A549 (cell line): ENCODE measurements around the gene RHOXF1. TPM values are rescaled to one million over a fixed set of nuclear protein-coding genes. Genes with fewer than 3 reads are reported as not detected.

Experiments used
- polyA plus RNA-seq, 4 experiments: library from polyadenylated mRNA; depleted of rRNA in 3 of 4; stranded (reverse); fragments of >200 nt; fragmentation: RNase III in 1 of 4; extraction: RNeasy Plus Mini Kit Qiagen cat#74134 plus additional on column Dnase treatment in 1 of 4; gene quantifications; 2 replicates in 3 of 4; 3 replicates in 1 of 4; pipeline ENCODE4 v1.2.3, GENCODE V29; 2011 to 2017

Gene RHOXF1
- polyA plus RNA-seq, 2 of the 4 experiments (the other 2 are of a cell fraction) = 0.10 TPM; not detected in 1

Other genes starting within 250 kb of the RHOXF1 start
- gene RNF113A, start 244.2 kb downstream of the RHOXF1 start, polyA plus RNA-seq (2011; rRNA removed) = 16.5 and 18.5 TPM in 2 replicates
- gene RNF113A, start 244.2 kb downstream of the RHOXF1 start, polyA plus RNA-seq (2017; fragmentation: RNase III; extraction: RNeasy Plus Mini Kit Qiagen cat#74134 plus additional on column Dnase treatment) = 17.8 to 18.6 TPM (median 18.4 TPM) in 3 replicates
- gene NDUFA1, start 244.1 kb downstream of the RHOXF1 start, polyA plus RNA-seq (2011; rRNA removed) = 249 and 435 TPM in 2 replicates
- gene NDUFA1, start 244.1 kb downstream of the RHOXF1 start, polyA plus RNA-seq (2017; fragmentation: RNase III; extraction: RNeasy Plus Mini Kit Qiagen cat#74134 plus additional on column Dnase treatment) = 432 to 469 TPM (median 449 TPM) in 3 replicates
- 0.09 TPM in 1 of 2 replicates, not detected in the other for gene AKAP14, start 220.0 kb downstream of the RHOXF1 start, polyA plus RNA-seq (2011; rRNA removed)
- not detected in 3 replicates for gene AKAP14, start 220.0 kb downstream of the RHOXF1 start, polyA plus RNA-seq (2017; fragmentation: RNase III; extraction: RNeasy Plus Mini Kit Qiagen cat#74134 plus additional on column Dnase treatment)
- gene NKAP, start 172.2 kb downstream of the RHOXF1 start, polyA plus RNA-seq (2011; rRNA removed) = 7.7 and 16.9 TPM in 2 replicates
- gene NKAP, start 172.2 kb downstream of the RHOXF1 start, polyA plus RNA-seq (2017; fragmentation: RNase III; extraction: RNeasy Plus Mini Kit Qiagen cat#74134 plus additional on column Dnase treatment) = 5.9 to 6.6 TPM (median 6.3 TPM) in 3 replicates
- not detected in 2 replicates for gene RHOXF2B, start 38.2 kb downstream of the RHOXF1 start, polyA plus RNA-seq (2011; rRNA removed)
- not detected in 3 replicates for gene RHOXF2B, start 38.2 kb downstream of the RHOXF1 start, polyA plus RNA-seq (2017; fragmentation: RNase III; extraction: RNeasy Plus Mini Kit Qiagen cat#74134 plus additional on column Dnase treatment)
- not detected in 2 replicates for gene RHOXF2, start 42.7 kb upstream of the RHOXF1 start, polyA plus RNA-seq (2011; rRNA removed)
- gene RHOXF2, start 42.7 kb upstream of the RHOXF1 start, polyA plus RNA-seq (2017; fragmentation: RNase III; extraction: RNeasy Plus Mini Kit Qiagen cat#74134 plus additional on column Dnase treatment) = not detected in 3 replicates
- gene ZBTB33, start 134.9 kb upstream of the RHOXF1 start, polyA plus RNA-seq (2011; rRNA removed) = 12.3 and 15.6 TPM in 2 replicates
- 12.8 to 14.6 TPM (median 14.3 TPM) in 3 replicates for gene ZBTB33, start 134.9 kb upstream of the RHOXF1 start, polyA plus RNA-seq (2017; fragmentation: RNase III; extraction: RNeasy Plus Mini Kit Qiagen cat#74134 plus additional on column Dnase treatment)
- gene TMEM255A, start 195.5 kb upstream of the RHOXF1 start, polyA plus RNA-seq (2011; rRNA removed) = 0.03 and 0.16 TPM in 2 replicates
- 0.03 TPM in 1 of 3 replicates, not detected in the others for gene TMEM255A, start 195.5 kb upstream of the RHOXF1 start, polyA plus RNA-seq (2017; fragmentation: RNase III; extraction: RNeasy Plus Mini Kit Qiagen cat#74134 plus additional on column Dnase treatment)
- gene ATP1B4, start 246.2 kb upstream of the RHOXF1 start, polyA plus RNA-seq (2011; rRNA removed) = not detected in 2 replicates
- gene ATP1B4, start 246.2 kb upstream of the RHOXF1 start, polyA plus RNA-seq (2017; fragmentation: RNase III; extraction: RNeasy Plus Mini Kit Qiagen cat#74134 plus additional on column Dnase treatment) = not detected in 3 replicates